ENCODE results near the gene NR6A1.
A peak's percentile ranks its signal among the peaks of the same experiment; 100 is the strongest.
"Not testable (repeated sequence)": the region's sequence is repeated elsewhere in the genome, so short reads cannot be mapped to it uniquely, and the experiment has no call there.

The NR6A1 gene

DNA sequence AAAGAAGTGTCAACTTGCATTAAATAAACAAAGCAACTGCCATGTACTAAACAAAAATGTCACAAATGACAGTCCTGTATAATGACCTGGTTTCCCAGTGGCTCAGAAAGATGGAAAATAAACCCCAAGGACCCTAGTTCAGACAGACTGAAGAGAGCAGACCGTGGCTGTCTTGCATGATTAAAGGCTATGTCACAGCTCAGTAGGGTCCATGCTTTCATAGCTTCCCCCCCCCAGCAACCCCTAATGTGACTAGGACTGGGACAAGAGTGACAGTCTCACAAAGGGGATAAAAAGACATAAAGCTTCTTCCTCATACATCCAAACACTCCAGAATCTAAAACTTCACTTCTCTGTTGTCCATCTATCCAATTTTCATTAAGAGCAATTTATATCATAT is 113.6 kb downstream of the NR6A1 start:
- DNase-seq (ENCODE audit: low spot score): no peak

DNA sequence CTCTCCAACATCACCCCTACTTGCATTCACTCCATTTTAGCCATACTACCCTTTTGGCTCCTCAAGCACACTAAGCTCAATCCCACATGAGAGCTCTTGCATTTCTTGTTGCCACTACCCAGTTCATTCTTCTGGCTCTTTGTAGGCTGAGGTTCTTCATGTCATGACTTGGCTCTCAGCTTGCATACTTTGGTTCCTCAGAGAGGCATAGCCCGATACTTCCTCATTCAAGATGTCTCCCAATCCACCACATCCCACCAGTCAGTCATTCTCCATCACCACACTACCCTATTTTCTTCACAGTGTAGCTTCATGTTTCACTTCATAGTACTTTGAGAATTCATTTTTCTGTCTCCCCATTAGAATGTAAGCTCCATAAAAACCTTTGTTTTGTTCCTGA is 116.7 kb downstream of the NR6A1 start:
- no peak for DNase-seq (ENCODE audit: low spot score)

DNA sequence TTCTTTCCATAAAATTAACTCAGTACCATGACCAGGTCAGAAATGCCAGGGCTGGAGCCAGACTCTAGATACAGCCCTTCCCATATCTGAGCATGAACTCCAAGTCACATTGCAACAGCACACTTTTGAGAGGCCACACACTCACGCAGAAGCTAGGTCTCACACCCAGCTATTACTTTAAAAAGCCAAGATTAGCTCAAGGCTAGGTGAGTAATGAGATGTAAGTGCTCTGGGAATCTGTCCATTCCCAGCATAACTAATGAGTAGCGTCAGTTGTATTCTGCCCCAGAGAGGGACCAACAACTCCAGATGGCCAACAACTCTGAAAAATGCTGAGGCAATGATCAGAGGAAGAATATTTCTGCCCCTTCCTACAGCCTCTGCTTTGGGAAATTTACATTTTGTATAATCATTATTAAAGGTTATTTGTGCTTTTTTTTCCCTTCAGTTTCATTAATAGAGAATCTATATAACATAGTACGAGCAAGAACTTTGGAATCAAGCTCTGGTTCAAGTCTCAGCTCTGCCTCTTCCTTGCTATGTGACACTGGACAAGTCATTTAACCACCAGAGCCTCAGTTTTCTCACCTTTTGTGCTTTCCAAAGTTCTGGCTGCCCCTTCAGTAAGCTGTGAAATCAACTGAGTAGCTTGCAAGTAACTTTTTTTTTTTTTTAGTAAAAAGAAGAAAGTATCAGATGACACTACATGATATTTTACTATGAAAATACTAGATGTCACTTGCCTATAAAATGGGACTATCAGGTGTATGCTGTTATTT is 118.3 kb downstream of the NR6A1 start:
- DNase-seq (ENCODE audit: low spot score): no peak

DNA sequence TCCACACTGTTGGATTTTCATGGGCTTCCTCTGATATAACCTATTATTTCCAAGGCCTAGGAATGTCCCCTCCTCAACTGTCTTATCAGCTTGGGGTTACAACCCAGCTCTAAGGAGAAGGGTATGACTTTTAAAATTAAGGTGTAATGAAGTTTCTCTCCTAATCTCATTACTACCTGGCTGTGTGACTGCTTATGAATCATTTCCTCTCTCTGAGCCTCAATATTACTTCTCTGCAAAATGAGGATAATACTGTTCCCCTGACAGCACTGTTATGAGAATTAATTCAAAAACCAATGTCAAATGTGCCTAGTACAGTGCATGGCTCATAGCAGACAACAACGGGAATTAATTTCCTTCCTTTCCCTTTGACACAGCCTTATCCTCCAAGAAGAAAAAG is 118.9 kb downstream of the NR6A1 start:
- no peak for DNase-seq (ENCODE audit: low spot score)

DNA sequence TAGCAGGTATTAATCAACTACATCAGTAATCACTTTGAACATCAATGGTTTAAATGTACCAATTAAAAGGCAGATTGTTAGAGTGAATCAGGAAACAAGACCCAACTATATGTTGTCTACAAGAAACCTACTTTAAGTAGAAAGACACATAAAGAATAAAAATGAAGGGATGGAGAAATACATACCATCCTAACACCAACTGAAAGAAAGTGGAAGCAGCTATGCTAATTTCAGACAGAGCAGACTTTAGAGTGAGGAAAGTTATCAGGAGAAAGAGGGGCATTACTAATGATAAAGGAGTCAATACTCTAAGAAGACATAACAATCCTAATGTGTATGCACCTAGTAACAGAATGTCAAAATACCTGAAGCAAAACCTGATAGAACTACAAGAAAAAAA is 125.8 kb downstream of the NR6A1 start:
- DNase-seq (ENCODE audit: low spot score): no peak

DNA sequence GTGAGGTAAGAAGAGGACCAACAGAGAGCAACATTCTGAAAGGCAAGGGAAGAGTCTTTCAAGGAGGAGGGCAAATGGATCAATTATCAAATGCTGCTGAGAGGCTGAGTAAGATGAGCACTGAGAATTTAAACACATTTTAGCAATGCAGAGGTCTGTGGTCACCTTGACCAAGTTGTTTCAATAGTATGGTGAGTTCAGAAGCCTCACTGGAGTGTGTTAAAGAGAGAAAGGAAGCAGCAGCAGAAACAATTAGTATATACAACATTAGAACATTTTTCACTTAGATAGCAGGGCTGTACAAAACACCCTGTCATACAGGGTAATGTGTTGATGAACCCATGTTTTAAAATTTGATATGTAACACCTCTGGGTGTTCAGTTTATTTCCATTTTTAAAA is 131.5 kb downstream of the NR6A1 start:
- no peak for DNase-seq (ENCODE audit: low spot score)

DNA sequence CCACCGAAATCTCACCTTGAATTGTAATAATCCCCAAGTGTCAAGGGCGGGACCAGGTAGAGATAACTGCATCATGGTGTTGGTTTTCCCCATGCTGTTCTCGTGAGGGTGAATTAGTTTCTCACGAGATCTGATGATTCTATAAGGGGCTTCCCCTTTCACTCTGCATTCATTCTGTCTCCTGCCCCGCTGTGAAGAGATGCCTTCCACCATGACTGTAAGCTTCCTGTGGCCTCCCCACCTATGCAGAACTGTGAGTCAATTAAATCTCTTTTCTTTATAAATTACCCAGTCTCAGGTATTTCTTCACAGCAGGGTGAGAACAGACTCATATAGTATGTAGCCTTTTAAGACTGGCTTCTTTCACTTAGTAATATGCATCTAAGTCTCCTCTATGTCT is 135.8 kb downstream of the NR6A1 start:
- no peak for DNase-seq (ENCODE audit: low spot score)

DNA sequence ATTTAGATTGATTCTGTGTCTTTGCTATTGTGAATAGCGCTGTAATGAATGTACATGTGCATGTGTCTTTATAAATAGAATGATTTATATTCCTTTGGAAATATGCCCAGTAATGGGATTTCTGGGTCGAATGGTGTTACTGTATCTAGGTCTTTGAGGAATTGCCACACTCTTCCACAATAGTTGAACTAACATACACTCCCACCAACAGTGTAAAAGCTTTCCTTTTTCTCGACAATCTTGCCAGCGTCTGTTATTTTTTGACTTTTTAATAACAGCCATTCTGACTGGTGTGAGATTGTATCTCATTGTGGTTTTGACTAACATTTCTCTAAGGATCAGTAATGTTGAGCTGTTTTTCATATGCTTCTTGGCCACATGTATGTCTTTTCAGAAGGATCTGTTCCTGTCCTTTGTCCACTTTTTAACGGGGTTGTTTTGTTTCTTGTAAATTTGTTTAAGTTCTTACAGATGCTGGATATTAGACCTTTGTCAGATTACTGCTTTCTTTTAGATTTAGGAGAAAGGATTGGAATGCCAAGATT is 139.0 kb downstream of the NR6A1 start:
- no peak for DNase-seq (ENCODE audit: low spot score)

DNA sequence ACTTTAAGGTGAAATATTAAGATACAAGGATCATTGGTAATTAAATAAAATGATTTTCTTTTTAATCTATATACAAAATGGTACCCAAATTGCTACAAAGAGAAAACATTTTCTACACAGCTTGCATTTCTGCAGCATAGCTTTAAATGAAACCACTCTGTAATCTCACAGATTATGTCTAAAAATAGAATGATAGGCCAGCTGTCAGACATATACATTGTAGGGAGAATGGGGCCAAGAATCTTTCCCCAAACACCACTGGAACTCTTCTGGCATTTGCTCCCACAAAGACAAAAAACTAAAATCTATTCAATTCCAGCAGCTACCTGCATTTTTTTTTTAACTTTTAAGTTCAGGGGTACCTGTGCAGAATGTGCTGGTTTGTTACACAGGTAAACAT is 139.8 kb downstream of the NR6A1 start:
- no peak for DNase-seq (ENCODE audit: low spot score)

DNA sequence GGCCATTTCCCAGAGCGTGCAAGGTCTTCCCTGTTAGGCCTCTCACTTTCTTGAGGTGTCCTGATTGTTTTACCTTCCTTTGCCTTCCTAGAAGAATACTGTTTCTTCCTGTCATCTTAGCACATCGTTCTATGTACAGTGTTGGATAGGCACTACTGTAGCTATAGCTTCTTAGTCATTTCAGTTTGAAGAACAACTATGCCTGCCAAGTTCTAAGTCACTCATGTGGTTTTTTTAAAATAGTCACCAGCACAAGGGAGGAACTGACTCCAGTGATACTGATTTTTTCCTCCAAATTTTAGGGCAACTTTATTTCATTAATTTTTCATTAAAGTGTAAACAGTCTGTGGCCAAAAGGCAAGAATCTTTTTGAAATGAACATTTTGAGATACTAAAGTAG is 141.5 kb downstream of the NR6A1 start:
- no peak for DNase-seq (ENCODE audit: low spot score)

DNA sequence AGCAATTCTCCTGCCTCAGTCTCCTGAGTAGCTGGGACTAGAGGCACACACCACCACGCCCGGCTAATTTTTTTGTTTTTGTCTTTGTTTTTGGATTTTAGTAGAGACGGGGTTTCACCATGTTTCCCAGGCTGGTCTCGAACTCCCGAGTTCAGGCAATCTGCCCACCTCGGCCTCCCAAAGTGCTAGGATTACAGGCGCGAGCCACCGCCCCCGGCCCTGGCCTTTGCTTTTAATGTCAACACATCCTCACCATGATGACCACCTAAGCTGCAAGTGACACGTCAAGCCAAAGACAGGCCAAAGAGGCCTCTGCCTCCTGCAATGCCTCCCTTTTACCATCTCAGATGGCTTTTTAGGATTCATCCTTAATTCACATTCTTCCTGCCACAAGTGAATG is 142.4 kb downstream of the NR6A1 start:
- no peak for DNase-seq (ENCODE audit: low spot score)

DNA sequence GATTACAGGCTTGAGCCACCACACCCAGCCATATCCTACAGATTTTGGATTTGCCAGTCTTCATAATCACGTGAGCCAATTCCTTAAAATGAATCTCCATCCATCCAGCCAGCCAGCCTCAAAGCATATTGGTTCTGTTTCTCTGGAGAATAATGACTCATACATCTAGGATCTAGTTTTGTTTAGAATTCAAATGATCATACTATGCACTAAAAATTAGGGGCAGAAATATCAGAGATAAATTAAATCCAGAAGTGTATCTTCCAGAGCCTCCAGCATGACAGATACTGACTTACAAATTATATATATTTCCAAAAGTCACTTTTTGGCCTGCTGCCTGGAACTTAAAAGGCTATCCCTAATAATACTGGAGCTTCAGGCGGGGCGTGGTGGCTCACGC is 144.8 kb downstream of the NR6A1 start:
- DNase-seq (ENCODE audit: low spot score): no peak

DNA sequence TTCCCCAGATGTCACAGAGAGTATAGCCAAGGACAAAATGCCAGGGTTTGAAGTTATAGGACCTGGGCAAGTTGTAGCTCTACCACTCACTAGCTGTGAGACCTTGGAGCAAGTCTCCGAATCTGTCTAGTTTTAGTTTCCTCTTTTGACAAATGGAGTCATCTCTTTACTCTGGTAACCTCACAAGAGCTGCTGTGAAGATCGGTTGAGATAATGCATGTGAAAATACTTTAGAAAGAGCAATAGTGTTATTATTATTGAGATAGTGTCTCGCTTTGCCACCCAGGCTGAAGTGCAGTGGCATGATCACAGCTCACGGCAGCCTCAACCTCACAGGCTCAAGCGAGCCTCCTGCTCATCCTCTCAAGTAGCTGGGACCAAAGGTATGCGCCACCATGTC is 146.0 kb downstream of the NR6A1 start:
- no peak for DNase-seq (ENCODE audit: low spot score)

DNA sequence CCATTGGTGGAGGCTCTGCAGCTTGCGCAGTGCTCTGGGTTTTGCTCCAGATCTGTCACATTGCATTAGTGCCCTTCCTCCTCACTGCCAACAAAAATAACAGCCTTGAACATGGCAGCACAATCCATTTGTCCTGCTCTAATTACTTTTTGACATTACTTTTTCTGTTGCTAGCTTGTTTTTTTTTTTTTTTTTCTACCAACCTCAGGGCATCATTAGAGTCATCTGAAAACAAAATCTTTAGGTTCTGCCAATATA is 146.4 kb downstream of the NR6A1 start:
- no peak for DNase-seq (ENCODE audit: low spot score)

DNA sequence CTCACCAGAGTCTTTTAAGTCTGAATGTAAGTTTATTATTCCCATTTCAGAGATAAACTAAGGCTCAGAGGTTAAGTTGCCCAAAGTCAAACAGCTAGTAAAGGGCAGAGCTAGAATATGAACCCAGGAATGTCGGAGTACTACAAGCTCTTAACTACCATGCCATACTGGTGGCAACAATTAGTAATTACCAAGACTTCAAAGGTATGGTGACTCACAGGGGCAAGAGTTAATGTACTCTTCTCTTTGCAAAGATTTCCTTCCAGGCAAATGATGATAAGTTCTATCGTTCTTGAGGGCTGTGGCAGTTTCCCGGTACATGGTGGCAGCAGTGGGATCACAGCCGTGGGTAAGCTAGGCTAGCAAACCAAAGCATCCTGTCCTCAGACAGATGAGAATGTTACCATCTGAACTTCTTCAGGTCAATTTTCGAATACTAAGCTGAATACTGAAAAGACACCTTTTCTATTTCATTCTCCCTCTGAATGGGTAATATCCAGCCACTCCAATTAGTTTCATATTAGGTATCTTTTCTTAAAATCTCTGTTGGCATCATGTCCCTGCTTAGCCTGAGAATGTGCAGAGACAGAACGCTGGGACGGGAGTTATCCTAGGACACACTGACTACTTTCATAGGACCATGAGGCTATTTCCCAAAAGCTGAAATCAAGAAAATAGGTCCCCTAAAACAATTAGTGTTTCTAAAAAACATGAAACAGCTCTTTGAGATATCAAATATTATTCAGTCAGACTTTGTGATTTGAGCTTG is 147.0 kb downstream of the NR6A1 start:
- no peak for DNase-seq (ENCODE audit: low spot score)

DNA sequence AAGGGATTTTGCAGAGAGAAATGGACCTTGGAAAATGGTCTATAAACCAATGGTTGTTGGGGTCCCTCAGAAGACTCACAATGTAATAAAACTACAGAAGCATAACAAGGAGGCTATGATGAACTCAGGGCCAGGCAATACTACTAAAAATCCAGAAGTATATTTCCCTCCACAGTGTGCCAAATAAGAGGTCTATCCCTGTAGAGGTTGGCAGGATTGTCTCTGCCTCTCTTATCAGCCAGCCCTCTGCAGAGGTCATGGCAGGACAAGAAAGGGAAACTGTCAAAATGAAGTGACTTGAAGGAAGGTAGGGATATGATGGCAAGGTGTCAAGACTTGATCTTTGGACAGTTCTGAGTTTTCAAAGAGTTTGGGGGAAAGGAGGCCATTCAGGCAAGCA is 148.2 kb downstream of the NR6A1 start:
- DNase-seq (ENCODE audit: low spot score): no peak

DNA sequence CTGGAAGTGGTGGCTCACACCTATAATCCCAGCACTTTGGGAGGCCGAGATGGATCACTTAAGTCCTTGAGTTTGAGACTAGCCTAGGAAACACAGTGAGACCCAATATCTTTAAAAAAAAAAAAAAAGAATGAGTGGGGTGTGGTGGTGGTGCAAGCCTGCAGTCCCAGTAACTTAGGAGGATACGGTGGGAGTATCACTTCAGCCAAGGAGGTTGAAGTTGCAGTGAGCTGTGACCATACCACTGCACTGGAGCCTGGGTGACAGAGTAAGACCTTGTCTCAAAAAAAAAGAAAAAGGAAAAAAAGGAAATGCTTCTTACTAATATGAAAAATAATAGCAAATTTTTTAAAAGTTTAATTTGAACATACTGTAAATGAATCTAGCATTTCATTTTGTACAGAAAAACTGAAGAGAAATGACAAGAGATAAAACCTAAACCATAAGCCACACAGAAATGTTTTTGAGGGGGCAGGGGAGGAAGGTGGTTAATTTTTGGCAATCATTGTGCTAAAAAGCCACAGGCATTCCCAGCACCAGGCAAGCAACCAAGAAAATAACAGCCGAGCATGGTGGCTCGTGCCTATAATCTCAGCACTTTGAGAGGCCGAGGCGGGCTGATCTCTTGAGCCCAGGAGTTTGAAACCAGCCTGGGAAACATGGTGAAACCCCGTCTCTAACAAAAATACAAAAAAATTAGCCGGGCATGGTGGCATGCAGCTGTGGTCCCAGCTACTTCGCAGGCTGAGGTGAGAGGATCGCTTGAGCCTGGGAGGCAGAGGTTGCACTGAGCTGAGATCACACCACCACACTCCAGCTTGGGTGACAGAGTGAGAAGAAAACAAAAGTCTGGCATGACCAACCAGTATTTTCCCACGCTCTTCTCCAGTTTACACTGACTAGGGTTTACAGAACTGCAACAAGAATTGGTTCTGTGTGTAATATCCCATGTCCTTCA is 149.5 kb downstream of the NR6A1 start:
- DNase-seq (ENCODE audit: low spot score): no peak

DNA sequence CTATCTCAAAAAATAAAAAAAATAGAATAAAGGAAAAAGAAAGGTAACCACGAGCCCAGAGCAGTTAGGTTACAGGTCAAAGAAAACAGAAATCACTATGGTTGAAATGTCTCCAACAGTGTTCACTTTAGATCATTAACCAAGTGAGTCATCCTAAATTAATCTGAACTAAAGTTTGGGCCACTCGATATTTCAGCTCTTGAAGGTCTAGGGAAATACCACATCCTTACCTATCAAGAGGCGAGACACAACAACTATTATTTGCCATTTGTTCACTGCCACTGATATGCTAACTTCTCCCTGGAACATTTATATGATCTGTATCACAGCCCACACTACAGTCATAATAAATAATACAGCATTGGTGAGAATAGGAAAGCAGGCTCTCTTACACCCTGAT is 152.6 kb downstream of the NR6A1 start:
- no peak for DNase-seq (ENCODE audit: low spot score)

DNA sequence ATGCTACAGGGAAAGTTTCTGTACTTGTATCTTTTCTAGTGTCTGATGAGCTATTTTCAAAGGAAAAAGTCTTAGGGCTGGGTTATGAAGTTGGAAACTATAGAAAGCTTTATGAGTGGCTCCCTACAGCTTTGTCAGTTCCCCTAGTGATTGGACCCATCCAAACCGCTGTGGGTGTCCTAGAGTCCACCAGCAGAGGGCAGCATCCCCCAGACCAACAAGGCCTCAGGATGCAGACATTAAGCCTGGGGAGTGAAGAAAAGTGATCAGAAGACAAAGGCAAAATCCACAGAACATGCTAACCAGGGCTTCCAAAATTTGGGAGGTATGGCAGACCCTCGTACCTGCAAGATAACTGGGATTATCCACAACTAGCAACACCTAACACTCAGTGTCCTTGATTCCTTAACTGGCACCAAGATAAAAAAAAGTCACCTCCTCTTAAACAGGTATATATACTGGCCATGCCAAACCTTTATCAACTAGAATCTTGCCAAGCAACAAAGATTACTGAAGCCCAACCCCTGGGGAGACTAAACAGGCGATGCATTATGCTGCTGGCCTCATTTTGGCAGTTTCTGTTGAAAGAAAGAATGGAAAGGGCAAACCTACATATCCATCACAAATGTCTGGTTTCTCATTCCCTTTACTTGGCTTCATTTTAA is 153.5 kb downstream of the NR6A1 start:
- peak; percentile 83 for DNase-seq (ENCODE audit: low spot score)

DNA sequence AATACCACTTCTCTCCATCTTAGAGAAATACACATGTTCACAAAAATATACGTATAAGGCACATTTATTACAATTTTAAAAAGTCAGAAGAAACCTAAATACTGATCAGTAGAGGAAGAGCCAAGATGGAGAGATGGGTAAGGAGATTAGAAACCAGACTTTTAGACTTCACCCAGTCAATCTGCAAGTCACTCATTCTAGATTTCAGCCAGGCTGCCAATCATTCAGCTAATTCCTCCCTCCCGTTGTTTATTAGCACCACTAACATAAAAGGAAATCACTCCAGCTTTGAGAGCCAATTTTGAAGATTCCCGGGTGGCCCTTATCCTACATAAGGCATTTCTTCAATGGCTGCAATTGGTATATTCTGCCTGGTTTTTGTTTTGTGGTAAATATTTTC is 154.2 kb downstream of the NR6A1 start:
- no peak for DNase-seq (ENCODE audit: low spot score)

DNA sequence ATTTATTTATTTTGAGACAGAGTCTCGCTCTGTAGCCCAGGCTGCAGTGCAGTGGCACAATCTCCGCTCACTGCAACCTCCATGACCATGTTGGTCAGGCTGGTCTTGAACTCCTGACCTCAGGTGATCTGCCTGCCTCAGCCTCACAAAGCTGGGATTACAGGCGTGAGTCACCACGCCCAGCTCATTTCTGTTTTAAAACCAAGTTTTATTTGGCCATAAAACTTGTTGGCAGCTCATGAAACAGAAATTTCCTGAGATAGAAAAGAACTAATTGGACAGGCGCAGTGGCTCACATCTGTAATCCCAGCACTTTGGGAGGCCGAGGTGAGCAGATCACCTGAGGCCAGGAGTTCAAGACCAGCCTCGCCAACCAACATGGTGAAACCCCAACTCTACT is 155.3 kb downstream of the NR6A1 start:
- DNase-seq (ENCODE audit: low spot score): not testable (repeated sequence)

DNA sequence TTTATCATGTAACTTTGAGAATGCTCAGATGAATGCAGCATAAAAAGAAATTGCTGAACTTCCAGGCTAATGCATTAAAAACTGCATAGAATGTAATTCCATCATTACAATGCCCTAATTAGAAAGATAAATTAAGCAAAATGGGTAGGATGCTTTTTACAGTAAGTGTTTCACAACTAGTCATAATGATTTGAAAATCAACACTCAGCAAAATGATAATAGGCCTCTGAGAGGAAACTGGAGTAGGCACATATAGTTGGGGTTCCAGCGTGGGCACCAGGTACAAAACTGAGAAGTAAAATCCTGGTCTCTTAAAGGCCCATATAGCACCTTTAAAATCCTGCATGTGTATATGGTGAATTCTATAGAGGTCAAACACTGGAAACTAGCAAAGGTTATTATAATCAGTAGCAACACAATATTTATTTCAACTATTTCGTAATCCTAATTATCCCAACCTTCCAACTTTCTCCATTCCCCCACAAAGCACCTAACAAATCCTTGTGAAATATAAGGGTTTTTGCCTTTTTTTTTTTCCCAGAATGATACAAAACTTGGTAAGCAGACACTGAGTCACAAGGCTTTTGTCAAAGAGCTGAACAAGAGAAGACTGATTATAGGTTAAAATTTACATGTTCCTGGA is 155.9 kb downstream of the NR6A1 start:
- DNase-seq (ENCODE audit: low spot score): no peak

All from iPS-NIHi11 (cell line).